ENCODE data around the gene PROP1.

- TF ChIP-seq, protein P1, sequence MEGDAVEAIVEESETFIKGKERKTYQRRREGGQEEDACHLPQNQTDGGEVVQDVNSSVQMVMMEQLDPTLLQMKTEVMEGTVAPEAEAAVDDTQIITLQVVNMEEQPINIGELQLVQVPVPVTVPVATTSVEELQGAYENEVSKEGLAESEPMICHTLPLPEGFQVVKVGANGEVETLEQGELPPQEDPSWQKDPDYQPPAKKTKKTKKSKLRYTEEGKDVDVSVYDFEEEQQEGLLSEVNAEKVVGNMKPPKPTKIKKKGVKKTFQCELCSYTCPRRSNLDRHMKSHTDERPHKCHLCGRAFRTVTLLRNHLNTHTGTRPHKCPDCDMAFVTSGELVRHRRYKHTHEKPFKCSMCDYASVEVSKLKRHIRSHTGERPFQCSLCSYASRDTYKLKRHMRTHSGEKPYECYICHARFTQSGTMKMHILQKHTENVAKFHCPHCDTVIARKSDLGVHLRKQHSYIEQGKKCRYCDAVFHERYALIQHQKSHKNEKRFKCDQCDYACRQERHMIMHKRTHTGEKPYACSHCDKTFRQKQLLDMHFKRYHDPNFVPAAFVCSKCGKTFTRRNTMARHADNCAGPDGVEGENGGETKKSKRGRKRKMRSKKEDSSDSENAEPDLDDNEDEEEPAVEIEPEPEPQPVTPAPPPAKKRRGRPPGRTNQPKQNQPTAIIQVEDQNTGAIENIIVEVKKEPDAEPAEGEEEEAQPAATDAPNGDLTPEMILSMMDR (IDR thresholded peaks at IDR 0.05) = no peak
- no peak for TF ChIP-seq POLR2AphosphoS5 (IDR thresholded peaks at IDR 0.05; ENCODE audit: insufficient read depth in 1 of 2, low read depth in 1 of 2)
These were observed 28.7 kb downstream of the PROP1 start for GRCh38 chr5:177967221-177967887.

Data from vagina (tissue), 2 donors.